HUES48 (cell line): ENCODE data around the gene AP1M1.

Experiments used
- H3K27ac ChIP-seq: one replicate; pipeline ENCODE4 v1.7.0; 2013; ENCODE audit warnings: low read depth, low read length, inconsistent platforms
- H3K27me3 ChIP-seq: 2 replicates; pipeline ENCODE4 v1.6.1; 2013; ENCODE audit warnings: mild to moderate bottlenecking, low read length; ENCODE audit not compliant: control insufficient read depth, insufficient read depth
- H3K36me3 ChIP-seq: 2 replicates; pipeline ENCODE4 v1.6.1; 2013; ENCODE audit warnings: low read length; ENCODE audit not compliant: control insufficient read depth, insufficient read depth
- H3K4me1 ChIP-seq: 2 replicates; pipeline ENCODE4 v1.6.1; 2013; ENCODE audit warnings: mild to moderate bottlenecking, low read length; ENCODE audit not compliant: control insufficient read depth, insufficient read depth
- H3K4me3 ChIP-seq: 2 replicates; pipeline ENCODE4 v1.5.1; 2013; ENCODE audit warnings: mild to moderate bottlenecking, low read depth, low read length
- H3K9ac ChIP-seq: 2 replicates; pipeline ENCODE4 v1.6.1; 2013; ENCODE audit warnings: mild to moderate bottlenecking, low read depth, low read length, moderate library complexity
- H3K9me3 ChIP-seq: 2 replicates; pipeline ENCODE4 v1.6.1; 2013; ENCODE audit warnings: low read length; ENCODE audit not compliant: control insufficient read depth, insufficient read depth

AP1M1 gene

DNA sequence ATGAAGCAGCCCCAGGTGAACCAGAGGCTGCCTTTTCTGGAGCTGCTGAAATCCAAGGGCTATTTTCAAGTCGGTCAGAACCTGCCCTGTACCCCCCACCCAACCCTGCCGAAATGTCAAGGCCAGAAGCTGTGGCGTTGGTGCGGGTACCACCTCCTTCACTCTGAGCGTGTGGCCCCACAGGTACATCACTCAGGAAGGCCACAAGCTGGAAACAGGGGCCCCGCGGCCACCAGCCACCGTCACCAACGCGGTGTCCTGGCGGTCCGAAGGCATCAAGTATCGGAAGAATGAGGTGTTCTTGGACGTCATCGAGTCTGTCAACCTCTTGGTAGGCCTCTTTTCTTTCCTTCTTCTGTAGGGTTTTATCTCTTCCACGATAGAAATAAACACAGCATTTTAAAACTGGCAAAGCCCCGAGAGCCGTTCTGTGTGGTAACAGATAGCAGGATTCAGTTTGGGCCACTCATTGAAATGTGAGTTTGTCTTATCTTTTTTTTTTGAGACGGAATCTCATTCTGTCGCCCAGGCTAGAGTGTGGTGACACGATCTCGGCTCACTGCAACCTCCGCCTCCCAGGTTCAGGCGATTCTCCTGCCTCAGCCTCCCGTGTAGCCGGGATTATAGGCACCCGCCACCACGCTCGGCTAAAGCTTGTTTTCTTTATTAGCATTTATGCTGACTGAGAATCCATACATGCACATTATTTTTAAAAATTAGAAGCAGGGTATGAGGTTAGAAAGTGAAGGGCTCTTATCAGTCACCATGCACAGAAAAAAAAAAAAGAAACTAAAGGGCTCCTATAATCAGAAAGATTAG lies 11.3 kb downstream of the AP1M1 start:
- no peak overlapping the region for H3K27ac ChIP-seq
- no peak overlapping the region for H3K9ac ChIP-seq
- peaks cover 23% of the 10 kb centered on the region for H3K36me3 ChIP-seq
- H3K27me3 ChIP-seq: no peaks in the 10 kb centered on the region
- no peak overlapping the region for H3K4me3 ChIP-seq
- no peaks in the 10 kb centered on the region for H3K4me1 ChIP-seq
- H3K9me3 ChIP-seq: no peaks in the 10 kb centered on the region

DNA sequence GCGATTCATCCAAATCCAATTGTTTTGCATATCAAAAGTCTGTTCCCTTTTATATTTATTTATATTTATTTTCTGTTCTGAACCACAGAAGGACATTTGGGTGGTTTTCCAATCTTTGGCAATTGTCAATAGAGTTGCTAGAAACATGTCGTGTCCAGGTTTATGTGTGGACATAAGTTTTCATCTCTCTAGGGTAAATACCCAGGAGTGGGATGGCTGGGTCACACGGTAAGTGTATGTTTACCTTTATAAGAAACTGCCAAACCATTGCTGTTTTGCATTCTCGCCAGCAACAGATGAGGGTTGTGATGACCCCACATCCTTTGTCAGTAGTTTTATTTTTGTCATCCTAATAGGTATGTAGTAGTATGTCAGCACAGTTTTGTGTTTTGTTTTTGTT lies 12.5 kb downstream of the AP1M1 start:
- no peak overlapping the region for H3K4me3 ChIP-seq
- H3K4me1 ChIP-seq: no peaks in the 10 kb centered on the region
- peaks cover 23% of the 10 kb centered on the region for H3K36me3 ChIP-seq
- no peak overlapping the region for H3K27ac ChIP-seq
- H3K27me3 ChIP-seq: no peaks in the 10 kb centered on the region
- no peak overlapping the region for H3K9ac ChIP-seq
- no peaks in the 10 kb centered on the region for H3K9me3 ChIP-seq

DNA sequence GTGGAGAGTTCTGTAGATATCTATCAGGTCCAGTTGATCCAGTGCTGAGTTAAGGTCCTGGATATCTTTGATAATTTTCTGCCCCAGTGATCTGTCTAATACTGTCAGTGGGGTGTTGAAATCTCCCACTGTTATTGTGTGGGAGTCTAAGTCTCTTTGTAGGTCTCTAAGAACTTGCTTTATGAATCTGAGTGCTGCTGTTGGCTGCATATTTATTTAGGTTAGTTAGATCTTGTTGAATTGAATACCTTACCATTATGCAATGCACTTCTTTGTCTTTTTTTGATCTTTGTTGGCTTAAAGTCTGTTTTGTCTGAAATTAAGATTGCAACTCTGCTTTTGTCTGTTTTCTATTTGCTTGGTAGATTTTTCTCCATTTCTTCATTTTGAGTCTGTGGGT lies 15.4 kb downstream of the AP1M1 start:
- H3K36me3 ChIP-seq: peaks cover 22% of the 10 kb centered on the region
- H3K4me1 ChIP-seq: no peaks in the 10 kb centered on the region
- no peaks in the 10 kb centered on the region for H3K9me3 ChIP-seq
- no peak overlapping the region for H3K4me3 ChIP-seq
- H3K27ac ChIP-seq: no peak overlapping the region
- no peak overlapping the region for H3K9ac ChIP-seq
- H3K27me3 ChIP-seq: no peaks in the 10 kb centered on the region

- Histone ChIP-seq H3K27me3 (no peaks in the 10 kb centered on the region), H3K4me3 (no peak overlapping the region), H3K9ac (no peak overlapping the region), H3K9me3 (peaks cover 23% of the 10 kb centered on the region), H3K4me1 (no peaks in the 10 kb centered on the region), H3K27ac (no peak overlapping the region), H3K36me3 (no peaks in the 10 kb centered on the region; the same call in 1 of the 2 replicates)
Observed at GRCh38 chr19:16216744-16217670, 19.3 kb downstream of the AP1M1 start.

GRCh38 chr19:16217716-16218451 lies 20.2 kb downstream of the AP1M1 start:
- Histone ChIP-seq H3K36me3 (no peaks in the 10 kb centered on the region; the same call in 1 of the 2 replicates), H3K4me1 (no peaks in the 10 kb centered on the region), H3K4me3 (no peak overlapping the region), H3K27ac (no peak overlapping the region), H3K9me3 (peaks cover 23% of the 10 kb centered on the region), H3K9ac (no peak overlapping the region), H3K27me3 (no peaks in the 10 kb centered on the region)

DNA sequence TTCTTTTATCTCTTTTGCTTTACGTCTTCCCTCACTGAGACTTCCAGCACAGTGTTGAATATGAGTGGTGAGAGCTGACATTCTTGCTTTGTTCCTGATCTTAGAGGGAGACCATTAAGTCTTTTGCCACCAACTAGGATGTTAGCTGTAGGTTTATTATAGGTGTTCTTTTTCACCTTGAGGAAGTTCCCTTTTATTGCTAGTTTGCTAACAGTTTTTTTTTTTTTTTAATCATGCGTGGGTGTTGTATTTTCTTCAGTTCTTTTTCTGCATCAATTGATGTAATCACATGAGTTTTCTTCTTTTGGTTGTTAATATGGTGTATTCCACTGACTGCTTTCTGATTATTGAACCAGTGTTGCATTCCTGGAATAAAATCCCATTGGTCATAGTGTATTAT lies 21.1 kb downstream of the AP1M1 start:
- no peaks in the 10 kb centered on the region for H3K4me1 ChIP-seq
- H3K4me3 ChIP-seq: no peak overlapping the region
- H3K9ac ChIP-seq: no peak overlapping the region
- H3K27ac ChIP-seq: no peak overlapping the region
- H3K36me3 ChIP-seq: no peaks in the 10 kb centered on the region; the same call in 1 of the 2 replicates
- peaks cover 23% of the 10 kb centered on the region for H3K9me3 ChIP-seq
- no peaks in the 10 kb centered on the region for H3K27me3 ChIP-seq

- Histone ChIP-seq H3K27me3 (no peaks in the 10 kb centered on the region), H3K4me1 (no peaks in the 10 kb centered on the region), H3K9ac (no peak overlapping the region), H3K27ac (no peak overlapping the region), H3K36me3 (no peaks in the 10 kb centered on the region; the same call in 1 of the 2 replicates), H3K9me3 (peaks cover 23% of the 10 kb centered on the region), H3K4me3 (no peak overlapping the region)
Observed at GRCh38 chr19:16222806-16223205, 25.1 kb downstream of the AP1M1 start.

GRCh38 chr19:16223746-16224145 lies 26.0 kb downstream of the AP1M1 start:
- H3K4me1 ChIP-seq: no peaks in the 10 kb centered on the region
- H3K36me3 ChIP-seq: peaks cover 3% of the 10 kb centered on the region
- no peaks in the 10 kb centered on the region for H3K27me3 ChIP-seq
- H3K9ac ChIP-seq: no peak overlapping the region
- H3K27ac ChIP-seq: no peak overlapping the region
- H3K9me3 ChIP-seq: peaks cover 23% of the 10 kb centered on the region
- no peak overlapping the region for H3K4me3 ChIP-seq

GRCh38 chr19:16224293-16225045 lies 26.8 kb downstream of the AP1M1 start:
- H3K9ac ChIP-seq: no peak overlapping the region
- H3K36me3 ChIP-seq: peaks cover 5% of the 10 kb centered on the region
- no peak overlapping the region for H3K4me3 ChIP-seq
- H3K9me3 ChIP-seq: peaks cover 23% of the 10 kb centered on the region
- no peaks in the 10 kb centered on the region for H3K4me1 ChIP-seq
- no peaks in the 10 kb centered on the region for H3K27me3 ChIP-seq
- H3K27ac ChIP-seq: no peak overlapping the region
